Tibial nerve (tissue), 4 donors: ENCODE results near the gene TRIM32. TPM values are rescaled to one million over a fixed set of nuclear protein-coding genes. Genes with fewer than 3 reads are reported as not detected.

Experiments used
- DNase-seq, 2 donors: peaks; one replicate each; pipeline ENCODE4 v3.0.0-alpha.2; 2019; ENCODE audit warnings: low spot score in 2 of 2
- H3K27ac ChIP-seq, 4 donors: fragments of 200-600 bp; sonication (generic) in 3 of 4; one replicate each; pipeline ENCODE4 v1.5.1; 2017 to 2019; ENCODE audit warnings: mild to moderate bottlenecking in 1 of 4
- H3K27me3 ChIP-seq, 2 donors: fragments of 200-600 bp; sonication (generic) in 1 of 2; one replicate each; pipeline versions ENCODE4 v1.5.1 to v1.6.0; 2017 to 2019
- H3K36me3 ChIP-seq, 3 donors: fragments of 200-600 bp; sonication (generic); one replicate each; pipeline ENCODE4 v1.5.1; 2018 to 2019
- H3K4me1 ChIP-seq, 4 donors: fragments of 200-600 bp; sonication (generic) in 3 of 4; one replicate each; pipeline ENCODE4 v1.5.1; 2017 to 2019
- H3K4me3 ChIP-seq, 4 donors: fragments of 200-600 bp; sonication (generic) in 3 of 4; one replicate each; pipeline ENCODE4 v1.5.1; 2017 to 2019; ENCODE audit warnings: mild to moderate bottlenecking in 1 of 4, moderate library complexity in 1 of 4
- H3K9me3 ChIP-seq, 4 donors: fragments of 200-600 bp; sonication (generic) in 3 of 4; one replicate each; pipeline ENCODE4 v1.5.1; 2017 to 2019
- CTCF ChIP-seq, 5 experiments: fragments of 200-600 bp in 3 of 5; fragments of 450-650 bp in 2 of 5; sonication (generic) in 3 of 5; IDR thresholded peaks; one replicate each; pipeline ENCODE4 v1.5.1; 2016 to 2019; ENCODE audit warnings: antibody characterized with exemption in 5 of 5, mild to moderate bottlenecking in 3 of 5, moderate library complexity in 2 of 5
- EP300 ChIP-seq, 2 donors: sonication (generic); formaldehyde crosslinking; IDR thresholded peaks; one replicate each; pipeline ENCODE4 v1.6.1; 2017; ENCODE audit warnings: antibody characterized with exemption in 2 of 2, mild to moderate bottlenecking in 1 of 2
- POLR2A ChIP-seq, 2 donors: fragments of 450-650 bp; IDR thresholded peaks; one replicate each; pipeline ENCODE4 v1.6.1; 2017; ENCODE audit warnings: antibody characterized with exemption in 2 of 2, mild to moderate bottlenecking in 2 of 2, moderate library complexity in 2 of 2
- WGBS, 2 donors: methylation state at CpG; one replicate each; pipeline ENCODE4 v1.1.5; 2018; 5-methylcytosine and 5-hydroxymethylcytosine counted together
- total RNA-seq, 4 donors: library from RNA; depleted of rRNA; stranded (reverse); fragments of >200 nt; gene quantifications; one replicate each; pipeline ENCODE4 v1.1.0, GENCODE V29; 2016

Gene TRIM32
- total RNA-seq, 4 donors from 2014 or later = 11.4 to 19.8 (median 15.9) TPM

GRCh38 chr9:116721944-116722343 is 34.8 kb downstream of the TRIM32 start:
- 73 to 87% methylated on average over 2 of the region's 2 CpGs for WGBS, 2 donors
- TF ChIP-seq CTCF (IDR thresholded peaks at IDR 0.05) (no peak), EP300 (IDR thresholded peaks at IDR 0.05) (no peak), POLR2A (IDR thresholded peaks at IDR 0.05) (no peak)
- H3K4me3 ChIP-seq = no peak overlapping the region
- DNase-seq = no peak
- H3K27ac ChIP-seq = no peak overlapping the region
- peaks cover 0 to 10% (median 0%) of the 10 kb centered on the region in 4 donors for H3K4me1 ChIP-seq
- no peaks in the 10 kb centered on the region for H3K9me3 ChIP-seq
- H3K36me3 ChIP-seq = peaks cover 0 to 17% (median 0%) of the 10 kb centered on the region in 3 donors
- H3K27me3 ChIP-seq = no peaks in the 10 kb centered on the region

GRCh38 chr9:116724123-116724522 is 37.0 kb downstream of the TRIM32 start:
- no peak overlapping the region for H3K27ac ChIP-seq
- 28 to 35% methylated on average over 3 of the region's 3 CpGs for WGBS, 2 donors

GRCh38 chr9:116726602-116727001 is 39.5 kb downstream of the TRIM32 start:
- no peak for TF ChIP-seq POLR2A (IDR thresholded peaks at IDR 0.05)
- TF ChIP-seq EP300 (IDR thresholded peaks at IDR 0.05) = no peak
- TF ChIP-seq CTCF (IDR thresholded peaks at IDR 0.05) = no peak
- Histone ChIP-seq H3K27me3 (no peaks in the 10 kb centered on the region), H3K27ac (no peak overlapping the region), H3K4me3 (no peak overlapping the region), H3K9me3 (no peaks in the 10 kb centered on the region), H3K36me3 (peaks cover 0 to 13% (median 0%) of the 10 kb centered on the region in 3 donors), H3K4me1 (no peaks in the 10 kb centered on the region)
- no peak for DNase-seq

More at GRCh38 chr9:116724123-116724522, 37.0 kb downstream of the TRIM32 start:
- Histone ChIP-seq H3K4me3 (no peak overlapping the region), H3K27me3 (no peaks in the 10 kb centered on the region), H3K9me3 (no peaks in the 10 kb centered on the region), H3K36me3 (peaks cover 0 to 17% (median 0%) of the 10 kb centered on the region in 3 donors), H3K4me1 (no peaks in the 10 kb centered on the region)
- TF ChIP-seq POLR2A (IDR thresholded peaks at IDR 0.05) (no peak), EP300 (IDR thresholded peaks at IDR 0.05) (no peak), CTCF (IDR thresholded peaks at IDR 0.05) (no peak)
- DNase-seq = no peak

GRCh38 chr9:116733010-116733641 is 46.0 kb downstream of the TRIM32 start:
- no peaks in the 10 kb centered on the region for H3K9me3 ChIP-seq
- no peaks in the 10 kb centered on the region for H3K36me3 ChIP-seq
- H3K27ac ChIP-seq = no peak overlapping the region
- 56 to 80% methylated on average over 4 to 9 of the region's 9 CpGs for WGBS, 2 donors
- H3K4me3 ChIP-seq = no peak overlapping the region
- no peak for DNase-seq
- H3K27me3 ChIP-seq = no peaks in the 10 kb centered on the region
- H3K4me1 ChIP-seq = no peaks in the 10 kb centered on the region
- no peak for TF ChIP-seq POLR2A (IDR thresholded peaks at IDR 0.05)
- no peak for TF ChIP-seq EP300 (IDR thresholded peaks at IDR 0.05)
- TF ChIP-seq CTCF (IDR thresholded peaks at IDR 0.05) = no peak

- no peak for DNase-seq
- Histone ChIP-seq H3K9me3 (no peaks in the 10 kb centered on the region), H3K27me3 (no peaks in the 10 kb centered on the region), H3K4me3 (no peak overlapping the region), H3K4me1 (no peaks in the 10 kb centered on the region), H3K27ac (no peak overlapping the region), H3K36me3 (no peaks in the 10 kb centered on the region)
- no peak for TF ChIP-seq EP300 (IDR thresholded peaks at IDR 0.05)
- no peak for TF ChIP-seq CTCF (IDR thresholded peaks at IDR 0.05)
- TF ChIP-seq POLR2A (IDR thresholded peaks at IDR 0.05) = no peak
- 59 to 62% methylated on average over 8 of the region's 8 CpGs for WGBS, 2 donors
These were observed 49.5 kb downstream of the TRIM32 start for GRCh38 chr9:116736399-116737151.
